PC-3 (cell line): ENCODE measurements around the gene NSMCE1. TPM values are rescaled to one million over a fixed set of nuclear protein-coding genes. Genes with fewer than 3 reads are reported as not detected.

ENCODE experiments used
- ATAC-seq: fragments of 200-7000 bp; cut with Tn5 transposase; 2 replicates; pipeline ENCODE4 v1.9.1; 2020; ENCODE audit warnings: mild to moderate bottlenecking, moderate library complexity
- BruUV-seq: library from RNA; stranded (reverse); fragments of 400-500 nt; replicated peaks from 2 replicates; lab custom pipeline; 2021; lab: Mats Ljungman, UMichigan
- CTCF ChIA-PET: fragments of 300-600 bp; sonication (Branson Sonifier 250); formaldehyde crosslinking; loops from one replicate; lab custom pipeline; 2022; ENCODE audit warnings: antibody characterized with exemption; lab: Charles Lee
- POLR2A ChIA-PET: fragments of 300-600 bp; sonication (Branson Sonifier 250); formaldehyde crosslinking; loops from one replicate; lab custom pipeline; 2022; ENCODE audit warnings: antibody characterized with exemption; ENCODE audit not compliant: unreplicated experiment; lab: Charles Lee
- DNase-seq: peaks from one replicate; pipeline ENCODE4 v3.0.0-alpha.2; 2015
- H2AFZ ChIP-seq: fragments of 300-600 bp; sonication (generic); 2 replicates; pipeline ENCODE4 v1.6.0; 2016; ENCODE audit warnings: antibody characterized with exemption, low read length
- H3F3A ChIP-seq: fragments of 300-600 bp; sonication (generic); one replicate; pipeline ENCODE4 v1.6.0; 2017; ENCODE audit warnings: antibody characterized with exemption, low read length, control low read depth, mild to moderate bottlenecking; ENCODE audit not compliant: unreplicated experiment
- H3K27ac ChIP-seq: fragments of 300-600 bp; sonication (generic); 2 replicates; pipeline ENCODE4 v1.5.1; 2016; ENCODE audit warnings: mild to moderate bottlenecking, low read length
- H3K27me3 ChIP-seq: fragments of 300-600 bp; sonication (generic); 2 replicates; pipeline ENCODE4 v1.6.1; 2016; ENCODE audit warnings: low read length, mixed read lengths
- H3K36me3 ChIP-seq: fragments of 300-600 bp; sonication (generic); 2 replicates; pipeline ENCODE4 v1.6.1; 2016; ENCODE audit warnings: low read depth, mixed run types, low read length, mixed read lengths
- H3K4me1 ChIP-seq: fragments of 300-600 bp; sonication (generic); 2 replicates; pipeline ENCODE4 v1.5.1; 2016; ENCODE audit warnings: low read length; ENCODE audit not compliant: insufficient read depth
- H3K4me2 ChIP-seq: fragments of 300-600 bp; sonication (generic); 2 replicates; pipeline ENCODE4 v1.6.0; 2016; ENCODE audit warnings: low read length
- H3K4me3 ChIP-seq: fragments of 300-600 bp; sonication (generic); 2 replicates; pipeline ENCODE4 v1.5.1; 2016; ENCODE audit warnings: mild to moderate bottlenecking, low read length, mixed read lengths
- H3K79me2 ChIP-seq: fragments of 300-600 bp; sonication (generic); 2 replicates; pipeline ENCODE4 v1.6.1; 2017; ENCODE audit warnings: low read length, mixed read lengths
- H3K9ac ChIP-seq: fragments of 300-600 bp; sonication (generic); 2 replicates; pipeline ENCODE4 v1.6.0; 2016; ENCODE audit warnings: mild to moderate bottlenecking, low read length
- H3K9me2 ChIP-seq: fragments of 300-600 bp; sonication (generic); replicated peaks from 2 replicates; pipeline ENCODE4 v1.6.1; 2016; ENCODE audit warnings: mixed run types, low read length, mixed read lengths
- H3K9me3 ChIP-seq: fragments of 300-600 bp; sonication (generic); 2 replicates; pipeline ENCODE4 v1.6.1; 2016; ENCODE audit warnings: low read length, mixed read lengths
- H4K20me1 ChIP-seq: fragments of 300-600 bp; sonication (generic); 2 replicates; pipeline ENCODE4 v1.6.1; 2016; ENCODE audit warnings: low read length, mixed read lengths
- CTCF ChIP-seq: fragments of 300-600 bp; sonication (generic); conservative IDR thresholded peaks from 2 replicates; pipeline ENCODE4 v1.5.1; 2017; ENCODE audit warnings: antibody characterized with exemption, low read depth, mild to moderate bottlenecking, low read length
- EZH2 ChIP-seq: fragments of 300-600 bp; sonication (generic); IDR thresholded peaks from one replicate; pipeline ENCODE4 v1.6.1; 2017; ENCODE audit warnings: antibody characterized with exemption, mild to moderate bottlenecking, low read length; ENCODE audit not compliant: unreplicated experiment
- EZH2phosphoT487 ChIP-seq: fragments of 300-600 bp; sonication (generic); IDR thresholded peaks from 2 replicates; pipeline ENCODE4 v1.6.1; 2018; ENCODE audit warnings: mild to moderate bottlenecking, antibody characterized with exemption, low read length, borderline replicate concordance
- intact Hi-C: fragments of 100-400 bp; cut with micrococcal nuclease; formaldehyde crosslinking; loops from 2 replicates; pipeline ENCODE4 v1.9.0; 2023
- total RNA-seq: library from RNA; depleted of rRNA; stranded (reverse); fragments of >200 nt; gene quantifications from 2 replicates; pipeline ENCODE4 v1.2.3, GENCODE V29; 2014

The NSMCE1 gene
- total RNA-seq, 1 experiment from 2014 or later: 32.5 TPM

GRCh38 chr16:27234603-27235002 lies 34.0 kb downstream of the NSMCE1 start:
- Histone ChIP-seq H3K36me3 (no peaks in the 10 kb centered on the region), H3K79me2 (no peaks in the 10 kb centered on the region), H3K4me1 (peaks cover 8% of the 10 kb centered on the region; the same call in 1 of the 2 replicates), H3K27me3 (no peaks in the 10 kb centered on the region), H2AFZ (no peak overlapping the region), H3K9me2 (no peaks in the 10 kb centered on the region), H3K4me2 (no peak overlapping the region), H3K27ac (no peak overlapping the region), H3F3A (no peaks in the 10 kb centered on the region), H3K4me3 (no peak overlapping the region), H3K9ac (no peak overlapping the region), H3K9me3 (no peaks in the 10 kb centered on the region), H4K20me1 (no peaks in the 10 kb centered on the region)
- no peak for DNase-seq
- POLR2A ChIA-PET: interaction anchor here (0.6 kb wide), 1 partner anchor 133 kb away, joined by 3 read pairs; no protein-coding TSS in a partner anchor
- ATAC-seq: no peak
- CTCF ChIA-PET: interaction anchor here (0.9 to 1.2 kb wide), 2 partner anchors 55 to 133 kb away, joined by 4 to 7 read pairs; no protein-coding TSS in a partner anchor
- TF ChIP-seq CTCF (no peak), EZH2phosphoT487 (no peak), EZH2 (no peak)
- BruUV-seq: no TSS peak
- intact Hi-C loops: loop anchor here (1.0 to 5.0 kb wide), 3 partner anchors 78 to 223 kb away; partner anchors contain the start of gene IL4R

DNA sequence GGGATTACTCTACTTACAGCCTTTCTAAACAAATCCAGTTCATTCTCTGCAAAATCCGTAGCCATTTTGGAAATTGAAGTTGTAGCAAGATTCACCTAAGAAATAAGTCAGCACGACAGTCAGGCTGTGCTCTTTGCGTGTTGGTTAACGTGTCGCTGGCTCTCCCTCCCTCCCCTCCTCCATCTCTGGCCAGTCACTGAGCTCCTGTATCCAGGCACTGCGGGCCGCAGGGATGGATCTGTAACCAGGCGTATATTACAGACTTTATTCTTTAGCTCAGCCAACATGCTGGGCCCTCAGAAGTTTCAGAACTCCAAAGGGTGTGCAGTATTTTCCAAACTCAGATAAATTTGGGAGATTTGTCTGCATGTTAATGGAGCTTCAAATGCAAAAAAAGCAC lies 34.4 kb downstream of the NSMCE1 start:
- TF ChIP-seq CTCF (no peak), EZH2 (no peak), EZH2phosphoT487 (no peak)
- Histone ChIP-seq H3K27me3 (no peaks in the 10 kb centered on the region), H3K9me2 (no peaks in the 10 kb centered on the region), H3K4me1 (peaks cover 8% of the 10 kb centered on the region; the same call in 1 of the 2 replicates), H2AFZ (no peak overlapping the region), H3F3A (no peaks in the 10 kb centered on the region), H3K79me2 (no peaks in the 10 kb centered on the region), H3K36me3 (no peaks in the 10 kb centered on the region), H3K4me3 (no peak overlapping the region), H3K4me2 (no peak overlapping the region), H3K9ac (no peak overlapping the region), H3K27ac (no peak overlapping the region), H4K20me1 (no peaks in the 10 kb centered on the region), H3K9me3 (no peaks in the 10 kb centered on the region)
- POLR2A ChIA-PET: no interaction called here
- ATAC-seq: no peak
- no peak for DNase-seq
- CTCF ChIA-PET: interaction anchor here (0.9 kb wide), 1 partner anchor 54 kb away, joined by 4 read pairs; no protein-coding TSS in a partner anchor
- intact Hi-C loops: no loop called here
- BruUV-seq: no TSS peak

GRCh38 chr16:27233731-27234130 lies 34.8 kb downstream of the NSMCE1 start:
- intact Hi-C loops: no loop called here
- no peak for TF ChIP-seq EZH2phosphoT487
- TF ChIP-seq EZH2: no peak
- no peak for TF ChIP-seq CTCF
- no peak overlapping the region for H3K4me2 ChIP-seq
- H3K27ac ChIP-seq: no peak overlapping the region
- H3K36me3 ChIP-seq: no peaks in the 10 kb centered on the region
- ATAC-seq: no peak
- no peaks in the 10 kb centered on the region for H3K27me3 ChIP-seq
- DNase-seq: no peak
- ChIA-PET CTCF (no interaction called here), POLR2A (no interaction called here)
- H3K9ac ChIP-seq: no peak overlapping the region
- BruUV-seq: no TSS peak
- H2AFZ ChIP-seq: no peak overlapping the region
- H3K79me2 ChIP-seq: no peaks in the 10 kb centered on the region
- H3K4me3 ChIP-seq: no peak overlapping the region
- H3K4me1 ChIP-seq: peaks cover 8% of the 10 kb centered on the region; the same call in 1 of the 2 replicates
- no peaks in the 10 kb centered on the region for H4K20me1 ChIP-seq
- H3K9me3 ChIP-seq: no peaks in the 10 kb centered on the region
- H3K9me2 ChIP-seq: no peaks in the 10 kb centered on the region
- no peaks in the 10 kb centered on the region for H3F3A ChIP-seq
